NCI-H128 (cell line): ENCODE measurements around the gene NTPCR.

ENCODE experiments used
- DNase-seq: peaks from one replicate; lab custom pipeline; 2025; ENCODE audit not compliant: unreplicated experiment; lab: John Stamatoyannopoulos, UW

NTPCR gene

DNA sequence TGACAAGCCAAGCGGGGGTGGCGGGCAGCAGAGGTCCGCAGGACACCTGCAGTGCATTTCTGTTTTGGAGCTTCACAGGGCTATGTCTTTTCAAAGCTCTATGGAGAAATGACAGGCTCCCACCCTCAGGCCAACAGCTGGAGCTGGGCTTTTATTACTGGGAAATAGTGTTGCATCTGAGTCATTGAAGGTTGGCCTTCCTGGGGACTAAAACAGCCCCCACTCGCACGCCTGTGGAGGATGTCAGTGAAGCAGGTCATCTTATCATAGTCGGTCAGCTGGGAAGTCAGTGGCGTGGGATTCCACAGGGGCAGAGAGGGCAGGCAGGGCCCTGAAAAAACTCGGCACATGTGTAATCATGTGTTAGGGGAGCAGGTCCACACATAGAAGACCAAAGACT lies 55.3 kb downstream of the NTPCR start:
- no peak for DNase-seq

DNA sequence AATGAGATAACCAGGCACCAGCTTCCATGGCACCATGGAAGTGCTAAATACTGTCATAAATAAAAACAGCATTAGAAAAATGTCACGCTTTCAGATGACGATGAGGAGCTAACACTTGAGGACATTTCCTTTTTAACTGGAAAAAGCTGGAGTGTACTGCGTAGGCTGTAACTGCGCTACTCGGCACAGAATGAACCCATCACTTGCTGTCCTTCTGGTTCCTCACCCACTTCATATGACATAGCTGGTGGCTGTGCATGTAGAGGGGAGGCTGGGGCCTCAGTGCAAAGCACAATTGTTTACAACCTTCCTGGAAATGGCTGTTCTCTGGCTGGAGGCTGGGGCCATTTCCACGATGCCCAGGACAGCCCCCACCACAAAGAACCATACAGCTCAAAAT lies 55.7 kb downstream of the NTPCR start:
- no peak for DNase-seq

GRCh38 chr1:233006541-233006973 lies 56.1 kb downstream of the NTPCR start:
- DNase-seq, result no peak

DNA sequence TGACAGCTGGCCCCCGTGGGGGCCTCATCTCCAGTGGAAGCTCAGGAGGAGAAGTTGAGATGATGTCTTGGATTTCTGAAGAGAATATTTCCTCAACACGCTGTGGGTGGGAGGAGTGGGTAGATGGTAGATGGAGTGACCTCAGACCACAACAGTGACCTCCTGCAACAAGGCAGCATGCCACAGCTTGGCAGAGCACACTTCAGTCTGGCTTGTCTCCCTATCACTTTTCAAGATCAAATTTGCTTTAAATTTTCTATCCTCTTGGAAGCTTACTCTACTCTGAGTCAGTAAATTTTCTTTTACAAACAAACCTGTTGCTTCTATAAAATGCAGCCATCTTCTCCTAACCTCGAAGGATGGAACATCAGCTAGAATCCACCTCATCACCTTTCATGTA lies 59.7 kb downstream of the NTPCR start:
- no peak for DNase-seq

- DNase-seq, result no peak
Measured at GRCh38 chr1:233012021-233012420, 61.6 kb downstream of the NTPCR start.

- DNase-seq, result no peak
Measured at GRCh38 chr1:233015965-233016364, 65.6 kb downstream of the NTPCR start.

GRCh38 chr1:233016798-233017197 lies 66.4 kb downstream of the NTPCR start:
- DNase-seq, result no peak

DNA sequence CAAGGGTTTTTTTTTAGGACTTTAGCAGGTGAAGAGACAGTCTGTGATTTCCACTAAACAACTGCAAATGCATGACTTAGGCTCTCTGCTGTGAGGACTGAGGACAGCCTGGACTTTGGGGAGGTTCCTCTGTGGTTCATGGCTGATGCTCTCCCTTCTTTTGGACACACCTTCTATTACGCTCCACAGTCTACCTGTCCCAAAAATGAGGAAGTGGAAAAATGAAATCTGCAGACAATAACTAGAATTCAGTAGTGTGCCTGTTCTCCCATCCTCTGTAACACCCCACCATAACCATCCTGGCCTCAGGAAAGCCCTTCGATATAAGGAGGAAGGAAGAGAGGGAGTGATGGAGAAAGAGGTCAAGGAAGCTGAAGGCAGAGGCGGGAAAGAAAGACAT lies 68.7 kb downstream of the NTPCR start:
- no peak for DNase-seq

DNA sequence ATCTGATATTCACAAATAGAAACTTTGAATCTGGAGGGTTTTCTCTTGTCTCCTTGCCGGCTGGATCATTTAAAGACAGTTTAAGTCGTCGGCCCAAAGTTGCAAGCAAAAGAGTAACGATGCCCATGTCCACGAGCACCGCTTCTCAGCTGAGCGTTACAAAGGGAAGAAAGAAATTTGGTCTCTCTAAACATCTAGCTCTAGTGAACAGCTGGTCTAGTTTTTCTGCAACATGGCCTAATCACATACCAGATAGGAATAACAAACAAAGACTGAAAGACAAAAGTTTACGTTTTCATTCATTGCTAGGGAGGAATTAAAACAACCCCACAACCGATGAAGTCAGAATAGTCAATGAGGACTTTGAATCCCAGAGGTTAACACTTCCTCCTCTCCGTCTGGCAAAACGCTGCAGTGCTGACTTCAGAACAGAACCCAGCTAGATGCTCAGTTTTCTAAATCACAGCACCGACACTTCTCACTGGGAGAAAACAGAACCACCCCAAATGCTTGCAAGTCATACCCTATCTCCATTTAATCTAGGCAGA lies 69.4 kb downstream of the NTPCR start:
- DNase-seq, result no peak

DNA sequence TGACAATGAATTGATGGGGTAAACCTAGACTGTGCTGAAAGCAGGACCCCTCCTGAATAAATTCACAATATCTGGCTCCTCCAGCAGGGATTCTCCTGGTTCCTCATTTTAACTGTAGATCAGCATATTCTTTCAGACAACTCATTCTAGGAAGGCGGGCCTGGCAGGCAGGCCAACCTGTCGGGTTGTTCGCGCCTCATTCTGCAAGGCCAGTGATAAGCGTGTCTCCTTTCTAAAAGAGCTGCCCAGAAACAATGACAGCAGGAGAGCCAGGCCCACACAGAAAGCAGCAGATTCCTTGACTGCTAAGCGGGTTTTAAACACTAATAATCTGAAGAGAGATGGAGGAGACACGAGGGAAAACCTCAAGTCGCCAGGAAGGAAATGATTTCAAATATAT lies 70.0 kb downstream of the NTPCR start:
- DNase-seq, result no peak

- DNase-seq, result no peak
Measured at GRCh38 chr1:233022246-233022645, 71.8 kb downstream of the NTPCR start.

GRCh38 chr1:233024199-233024598 lies 73.8 kb downstream of the NTPCR start:
- no peak for DNase-seq

- no peak for DNase-seq
Measured at GRCh38 chr1:233025157-233025556, 74.7 kb downstream of the NTPCR start.

DNA sequence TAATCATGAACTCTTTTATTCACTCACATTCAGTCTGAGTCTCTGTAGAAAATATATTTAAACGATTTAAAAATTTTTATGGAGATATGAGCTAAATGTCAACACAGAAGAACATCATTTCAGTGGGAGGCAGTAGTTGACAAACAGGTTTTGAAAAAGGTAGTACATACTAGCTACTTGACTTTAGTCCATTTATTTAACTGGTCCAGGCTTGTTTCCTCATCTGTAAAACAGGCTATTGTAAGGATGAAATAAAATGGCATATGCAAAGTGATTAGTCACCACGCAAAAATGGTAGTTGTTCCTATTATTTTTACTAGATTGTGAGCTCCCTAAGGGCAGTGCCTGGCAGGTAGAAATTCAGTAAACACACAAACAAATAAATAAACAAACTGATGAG lies 75.2 kb downstream of the NTPCR start:
- no peak for DNase-seq

DNA sequence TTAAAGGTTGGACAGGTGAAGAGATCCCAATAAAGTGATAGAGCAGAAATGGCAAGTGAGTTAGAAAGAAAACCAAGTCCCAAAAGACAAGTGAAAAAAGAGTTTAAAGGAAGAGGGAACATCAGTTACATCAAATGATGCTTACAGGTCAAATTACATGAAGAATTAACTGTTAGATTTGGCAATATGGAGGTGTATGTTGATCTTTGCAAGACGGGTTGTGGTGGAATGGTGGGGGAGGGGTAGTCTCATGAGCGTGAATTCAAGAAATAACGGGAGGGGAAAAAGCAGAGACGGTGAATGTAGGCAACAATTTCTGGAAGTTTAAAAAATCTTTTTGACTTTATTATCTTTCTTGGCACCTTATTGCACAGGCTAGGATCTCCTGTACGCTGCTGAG lies 76.6 kb downstream of the NTPCR start:
- no peak for DNase-seq

GRCh38 chr1:233031521-233031920 lies 81.1 kb downstream of the NTPCR start:
- DNase-seq, result no peak

GRCh38 chr1:233032916-233033315 lies 82.5 kb downstream of the NTPCR start:
- no peak for DNase-seq

- no peak for DNase-seq
Measured at GRCh38 chr1:233033361-233033760, 83.0 kb downstream of the NTPCR start.
